HG03139 (cell line): Measurements from ENCODE around the gene RIBC1.
"Not testable (repeated sequence)": the region's sequence is repeated elsewhere in the genome, so short reads cannot be mapped to it uniquely, and the experiment has no call there.

Experiments used
- ATAC-seq: cut with Tn5 transposase; IDR thresholded peaks from one replicate; pipeline ENCODE4 v1.9.1; 2021; ENCODE audit not compliant: unreplicated experiment

RIBC1 gene

DNA sequence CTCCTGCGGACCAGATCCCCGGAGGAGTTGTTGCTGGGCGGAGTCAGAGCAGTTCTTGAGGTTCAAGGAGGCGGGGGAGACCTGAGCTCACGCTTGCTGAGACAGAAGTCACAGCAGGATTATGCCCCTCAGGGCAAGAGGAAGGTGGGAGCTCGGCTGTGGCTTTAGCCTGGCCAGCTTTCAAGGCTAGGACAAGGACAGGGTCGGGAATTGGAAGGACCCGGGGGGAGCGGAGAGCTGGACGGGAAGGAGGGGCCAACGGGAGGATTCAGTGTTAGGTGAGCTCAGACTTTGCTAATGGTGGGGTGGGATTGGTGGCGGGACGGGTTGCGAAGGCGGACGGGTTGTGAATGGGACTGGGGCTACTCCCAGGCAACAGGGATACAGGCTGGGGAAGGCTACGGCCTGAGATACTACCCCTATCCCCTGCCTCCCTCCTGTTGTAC lies at the start of gene RIBC1:
RIBC1 (plus strand) TSS at position 13 of the 446 bp plus-strand sequence. CDS start 3,404 bp downstream, outside the sequence.
- no peak for ATAC-seq

DNA sequence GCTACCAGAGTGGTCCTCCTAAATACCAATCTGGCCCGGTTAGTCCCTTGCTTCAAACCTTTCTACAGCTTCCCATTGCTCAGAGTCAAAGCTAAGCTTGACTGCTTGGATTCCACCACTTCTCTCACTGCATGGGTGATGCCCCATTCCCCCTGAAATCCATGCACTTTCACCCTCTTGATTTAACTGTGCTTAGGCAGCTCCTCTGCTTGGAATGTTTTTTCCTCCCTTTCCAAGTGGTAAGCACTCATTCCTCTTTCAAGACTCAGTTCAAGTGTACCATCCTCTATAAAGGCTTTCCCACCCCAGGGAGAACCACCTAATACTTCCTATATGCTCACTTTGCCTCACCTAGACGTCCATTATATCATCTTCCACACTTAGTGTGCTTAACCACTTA lies 49.4 kb upstream of the RIBC1 start:
- ATAC-seq: no peak

DNA sequence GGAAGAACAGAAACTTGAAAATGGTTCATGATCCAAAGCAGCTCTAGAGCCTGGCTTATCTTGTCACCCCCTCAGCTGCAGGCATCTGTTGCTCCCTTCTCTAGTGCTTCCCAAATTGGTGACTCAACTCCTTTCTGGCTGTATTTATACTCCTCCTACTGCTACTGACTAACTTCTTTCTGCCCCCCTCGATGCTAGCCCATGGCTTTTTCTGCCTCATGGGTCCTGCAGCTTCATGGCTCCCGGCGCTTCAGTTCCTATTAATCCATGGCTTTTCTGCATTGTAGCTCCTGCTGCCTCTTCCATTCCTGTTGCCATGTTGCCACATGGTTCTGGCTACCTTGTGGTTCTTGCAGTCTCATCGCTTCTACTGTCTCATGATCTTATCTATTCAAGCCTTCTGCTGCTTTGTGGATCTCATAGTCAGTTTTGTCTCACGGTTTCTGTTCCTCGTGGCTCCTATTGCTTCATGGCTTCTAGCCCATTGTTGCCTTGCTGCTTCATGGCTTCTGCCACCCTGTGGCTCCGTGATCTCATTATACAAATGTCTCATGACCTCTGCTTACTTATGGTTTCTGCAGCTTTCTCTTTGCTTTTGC lies 48.4 kb upstream of the RIBC1 start:
- no peak for ATAC-seq

DNA sequence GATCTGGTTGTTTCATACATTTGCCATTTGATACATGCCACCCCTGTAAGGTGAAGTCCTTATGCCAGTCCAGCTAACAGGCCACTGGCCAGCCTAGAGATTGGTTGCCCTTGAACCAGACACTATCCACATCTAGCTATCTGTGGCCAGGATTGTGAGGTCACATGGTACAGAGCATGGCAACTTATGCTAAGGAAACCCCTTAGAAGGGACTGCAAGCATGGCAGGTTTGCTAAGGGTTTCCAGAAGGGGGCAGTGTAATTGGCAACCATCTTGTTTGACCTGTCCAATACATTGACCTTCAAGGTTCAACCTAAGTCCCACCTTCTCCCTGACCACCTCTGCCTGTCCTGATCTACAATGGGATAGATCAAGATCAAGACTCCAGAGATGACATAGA lies 47.8 kb upstream of the RIBC1 start:
- no peak for ATAC-seq

- no peak for ATAC-seq
Observed at GRCh38 chrX:53376888-53377287, 45.8 kb upstream of the RIBC1 start.

DNA sequence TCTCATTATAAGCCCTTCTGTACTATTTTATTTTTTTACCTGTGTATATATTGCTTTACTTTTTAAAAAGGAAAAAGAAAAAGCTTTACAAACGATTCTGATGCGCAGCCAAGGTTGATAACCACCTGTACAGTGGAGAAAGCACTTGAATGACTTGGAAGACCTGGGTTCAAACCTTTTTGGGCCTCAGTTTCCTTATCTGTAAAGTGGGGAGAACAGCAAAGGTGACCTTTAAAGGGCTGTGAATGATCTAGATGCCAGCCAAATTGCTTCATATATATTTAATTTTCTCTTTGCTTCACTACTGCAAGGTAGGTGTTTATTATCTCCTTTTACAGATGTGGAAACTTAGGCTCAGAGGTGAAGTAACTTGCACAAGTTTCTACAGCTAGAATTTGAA lies 45.2 kb upstream of the RIBC1 start:
- no peak for ATAC-seq

DNA sequence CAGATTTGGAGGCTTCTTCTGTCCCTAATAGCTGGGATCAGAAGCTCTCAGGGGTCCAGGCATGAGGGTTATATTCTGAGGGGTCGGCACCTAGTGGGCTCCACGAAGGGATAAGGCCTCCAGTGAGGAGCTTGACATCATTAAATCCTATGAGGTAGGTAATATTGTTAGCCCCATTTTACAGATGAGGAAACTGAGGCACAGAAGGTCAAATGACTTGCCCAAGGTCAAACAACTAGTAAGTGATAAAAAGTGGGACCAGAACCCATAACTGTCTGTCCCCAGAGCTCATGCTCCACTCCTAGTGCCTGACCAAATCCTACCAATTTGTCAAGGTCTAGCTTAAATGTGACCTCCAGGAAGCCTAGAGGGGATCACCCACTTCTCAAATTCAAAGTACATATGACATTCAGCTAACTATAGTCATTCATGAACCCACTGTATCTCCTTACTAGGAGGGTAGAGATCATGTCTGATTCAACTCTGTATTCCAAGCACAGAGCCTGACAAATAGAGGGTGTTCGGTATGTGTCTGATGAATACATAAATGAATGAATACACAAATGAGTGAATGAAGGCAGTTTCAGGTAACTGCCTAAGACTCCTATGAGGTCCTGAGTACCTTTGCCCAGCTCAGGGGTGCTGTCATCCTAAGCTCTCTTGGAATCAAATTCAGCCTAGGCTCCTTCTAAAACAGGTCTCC lies 43.5 kb upstream of the RIBC1 start:
- no peak for ATAC-seq

DNA sequence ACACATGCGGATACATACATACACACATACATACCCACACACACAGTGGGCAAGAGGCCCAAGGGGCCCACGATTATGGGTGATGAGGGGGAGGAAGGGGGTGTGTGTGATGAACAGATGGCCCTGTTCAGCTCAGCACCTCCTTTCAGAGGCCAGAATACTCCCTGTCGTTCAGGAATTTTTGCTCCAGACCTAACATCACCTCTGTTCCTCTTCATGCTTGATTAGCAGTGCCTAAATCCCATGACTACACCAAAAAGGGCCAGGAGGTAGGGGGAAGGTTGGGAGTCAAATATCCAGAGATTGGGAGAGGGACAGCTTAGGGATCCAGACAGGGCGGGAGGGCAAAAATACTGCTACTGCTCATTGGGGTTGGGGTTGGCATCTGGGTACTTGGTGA lies 42.9 kb upstream of the RIBC1 start:
- ATAC-seq: no peak

DNA sequence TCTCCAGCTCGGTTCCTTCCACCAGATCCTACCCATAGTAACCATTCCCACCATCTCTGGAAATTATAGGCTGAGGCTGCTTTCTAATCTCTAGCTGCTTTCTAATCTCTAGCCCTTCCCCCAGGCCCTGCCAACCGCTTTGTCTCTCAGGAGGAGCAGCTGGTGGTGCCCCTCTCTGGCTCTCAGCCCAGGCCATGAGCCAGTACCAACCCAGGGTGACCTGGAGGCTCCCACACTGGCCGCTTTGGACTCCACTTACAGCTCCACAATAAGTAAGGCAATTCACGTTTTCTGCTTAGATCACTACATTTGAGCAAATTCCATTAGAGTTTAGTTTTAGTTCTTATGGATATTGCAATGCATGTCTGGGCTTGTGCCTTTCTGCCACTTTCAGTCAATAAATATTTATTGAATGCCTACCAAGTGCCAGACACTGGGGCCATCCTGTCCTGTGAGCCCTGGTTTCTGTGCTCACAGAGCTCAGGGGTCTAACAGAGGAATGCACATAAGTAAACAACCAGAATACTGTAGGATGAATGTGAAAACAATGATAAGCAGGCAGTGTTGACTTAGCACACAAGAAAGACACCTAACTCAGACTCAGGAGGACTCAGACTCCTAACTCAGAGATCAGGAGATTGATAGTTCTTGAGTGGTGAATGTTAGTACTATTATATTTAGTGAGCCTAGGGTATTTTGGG lies 39.1 kb upstream of the RIBC1 start:
- no peak for ATAC-seq

- no peak for ATAC-seq
Observed at GRCh38 chrX:53395605-53396298, 26.9 kb upstream of the RIBC1 start.

GRCh38 chrX:53398216-53398615 lies 24.5 kb upstream of the RIBC1 start:
- no peak for ATAC-seq

DNA sequence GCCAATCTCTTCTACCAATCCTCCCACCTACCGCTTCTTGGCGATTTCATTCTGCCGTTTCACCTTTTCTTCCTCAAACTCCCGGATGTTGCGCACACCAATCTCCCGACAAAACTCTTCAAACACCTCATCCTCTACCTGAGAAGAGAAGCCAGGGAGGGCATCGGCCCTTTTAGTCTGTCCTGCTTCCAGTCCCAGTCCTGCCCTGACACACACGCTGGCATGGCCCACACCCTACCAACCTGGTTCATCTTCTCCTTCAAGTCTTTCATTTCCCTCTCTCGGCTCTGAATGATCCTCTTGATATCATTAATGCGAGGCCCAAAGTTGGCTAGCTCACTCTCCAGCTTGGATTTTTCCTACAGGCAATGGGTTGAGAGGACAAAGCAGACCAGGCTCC lies 19.1 kb upstream of the RIBC1 start:
- no peak for ATAC-seq

GRCh38 chrX:53412446-53412845 lies 10.2 kb upstream of the RIBC1 start:
- ATAC-seq: no peak

DNA sequence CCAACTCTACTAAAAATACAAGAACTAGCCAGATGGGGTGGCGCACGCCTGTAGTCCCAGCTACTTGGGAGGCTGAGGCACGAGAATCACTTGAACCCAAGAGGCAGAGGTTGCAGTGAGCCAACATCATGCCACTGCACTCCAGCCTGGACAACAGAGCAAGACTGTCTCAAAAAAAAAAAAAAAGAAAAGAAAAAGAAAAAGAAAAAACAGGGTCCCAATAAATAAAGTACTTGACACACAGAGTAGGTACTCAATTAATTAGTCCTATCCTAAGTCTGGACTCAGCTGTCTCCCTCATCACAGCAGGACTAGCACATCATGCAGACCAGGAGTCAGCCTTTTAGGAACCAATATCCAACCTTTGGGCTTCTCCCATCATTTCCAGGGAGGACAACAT lies 2.3 kb upstream of the RIBC1 start:
- not testable (repeated sequence) for ATAC-seq

- no peak for ATAC-seq
Observed at GRCh38 chrX:53421125-53421524, 1.5 kb upstream of the RIBC1 start.

- ATAC-seq: no peak
Observed at GRCh38 chrX:53421772-53422085, 944 bp upstream of the RIBC1 start.

DNA sequence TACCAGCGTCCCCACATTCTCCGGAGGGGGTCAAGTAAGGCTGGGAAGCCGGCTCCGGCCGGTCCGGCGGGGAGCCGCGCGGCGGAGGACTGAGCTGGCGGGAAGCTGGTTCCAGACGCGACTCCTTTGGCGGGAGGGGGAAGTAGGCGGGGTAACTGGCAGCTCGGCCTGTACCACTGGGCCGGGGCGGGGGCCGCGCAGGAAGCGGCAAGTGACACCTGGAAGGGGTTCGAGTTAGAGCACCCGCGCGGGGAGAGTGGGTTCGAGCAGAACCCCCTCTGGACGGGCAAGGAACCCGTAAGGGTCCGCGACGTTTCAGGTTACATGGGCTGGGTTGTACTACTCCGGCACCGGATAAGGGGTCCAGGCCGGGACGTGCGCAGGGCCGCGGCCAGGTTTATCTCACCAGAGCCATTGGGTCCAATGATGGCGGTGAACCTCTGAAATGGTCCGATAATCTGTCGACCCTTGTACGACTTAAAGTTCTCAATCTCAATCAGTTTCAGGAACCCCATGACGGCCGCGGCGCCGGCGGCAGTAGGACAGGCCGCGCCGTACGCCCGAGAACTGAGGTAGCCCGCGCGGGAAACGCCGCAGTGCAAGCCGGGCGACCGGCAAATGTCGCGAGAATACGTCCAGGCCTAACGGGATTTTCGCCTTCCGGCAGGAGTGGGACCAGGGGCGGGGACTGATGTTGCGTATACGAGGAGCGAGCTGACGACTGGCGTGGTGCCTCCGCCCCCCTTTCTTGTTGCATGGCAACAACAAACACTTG lies 400 bp upstream of the RIBC1 start, which contains the start of gene SMC1A:
SMC1A (minus strand) TSS at position 569 of the 775 bp plus-strand sequence; CDS start at position 515, 54 bp downstream.
- ATAC-seq: peak; percentile 96

DNA sequence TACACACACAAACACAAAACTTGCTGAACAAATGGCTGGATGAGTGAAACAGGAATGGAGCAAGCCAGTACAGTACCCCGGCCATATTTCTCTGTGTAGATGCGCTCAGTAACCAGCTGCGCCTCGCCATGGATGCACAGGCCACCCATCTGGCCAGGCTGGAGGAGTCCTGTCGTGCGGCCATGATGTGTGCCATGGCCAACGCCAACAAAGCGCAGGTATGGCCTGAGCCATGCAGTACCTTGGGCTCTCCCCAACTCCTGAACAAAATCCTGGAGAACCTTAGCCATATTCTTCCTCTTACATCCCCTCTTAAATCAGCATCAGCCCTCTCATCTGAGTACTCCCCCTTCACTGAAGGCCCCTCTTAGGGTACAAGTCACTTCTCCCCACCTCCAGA lies 7.1 kb downstream of the RIBC1 start:
- no peak for ATAC-seq

DNA sequence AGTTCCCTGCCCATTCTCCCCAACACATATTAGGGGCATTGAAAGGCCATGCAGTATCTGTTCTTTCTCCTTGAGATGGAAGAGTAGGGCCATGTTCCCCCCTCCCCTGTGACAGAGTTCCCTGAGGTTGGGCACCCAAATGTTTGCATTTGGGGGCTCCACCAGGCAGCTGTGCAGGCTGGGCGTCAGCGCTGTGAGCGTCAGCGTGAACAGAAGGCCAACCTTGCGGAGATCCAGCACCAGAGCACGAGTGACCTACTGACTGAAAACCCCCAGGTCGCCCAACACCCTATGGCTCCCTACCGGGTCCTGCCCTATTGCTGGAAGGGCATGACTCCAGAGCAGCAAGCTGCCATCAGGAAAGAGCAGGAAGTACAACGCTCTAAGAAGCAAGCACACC lies 7.6 kb downstream of the RIBC1 start:
- no peak for ATAC-seq

GRCh38 chrX:53433651-53434639 lies 11.3 kb downstream of the RIBC1 start, which contains the start of gene HSD17B10:
Gene HSD17B10, minus strand, starts transcription at chrX:53434370. Its CDS starts 25 bp downstream, at chrX:53434345.
- ATAC-seq: peak; percentile 91
